ENCODE data around the gene NLK.
"Not testable (repeated sequence)": the region's sequence is repeated elsewhere in the genome, so short reads cannot be mapped to it uniquely, and the experiment has no call there.

NLK gene

DNA sequence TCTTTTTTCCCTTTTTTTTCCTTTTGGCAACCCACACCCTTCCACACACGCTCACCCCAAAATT lies at the start of gene NLK:
Gene NLK, plus strand, starts transcription at position 21 of the 64 bp plus-strand sequence. CDS start 197 bp downstream, outside the sequence.
- no peak for DNase-seq (ENCODE audit: low read depth)

- DNase-seq (ENCODE audit: low read depth): no peak
Measured at GRCh38 chr17:27993161-27993695, 49.2 kb upstream of the NLK start.

GRCh38 chr17:27993723-27994310 lies 48.7 kb upstream of the NLK start:
- no peak for DNase-seq (ENCODE audit: low read depth)

- DNase-seq (ENCODE audit: low read depth): no peak
Measured at GRCh38 chr17:27994586-27994985, 47.9 kb upstream of the NLK start.

- no peak for DNase-seq (ENCODE audit: low read depth)
Measured at GRCh38 chr17:27995554-27995953, 46.9 kb upstream of the NLK start.

DNA sequence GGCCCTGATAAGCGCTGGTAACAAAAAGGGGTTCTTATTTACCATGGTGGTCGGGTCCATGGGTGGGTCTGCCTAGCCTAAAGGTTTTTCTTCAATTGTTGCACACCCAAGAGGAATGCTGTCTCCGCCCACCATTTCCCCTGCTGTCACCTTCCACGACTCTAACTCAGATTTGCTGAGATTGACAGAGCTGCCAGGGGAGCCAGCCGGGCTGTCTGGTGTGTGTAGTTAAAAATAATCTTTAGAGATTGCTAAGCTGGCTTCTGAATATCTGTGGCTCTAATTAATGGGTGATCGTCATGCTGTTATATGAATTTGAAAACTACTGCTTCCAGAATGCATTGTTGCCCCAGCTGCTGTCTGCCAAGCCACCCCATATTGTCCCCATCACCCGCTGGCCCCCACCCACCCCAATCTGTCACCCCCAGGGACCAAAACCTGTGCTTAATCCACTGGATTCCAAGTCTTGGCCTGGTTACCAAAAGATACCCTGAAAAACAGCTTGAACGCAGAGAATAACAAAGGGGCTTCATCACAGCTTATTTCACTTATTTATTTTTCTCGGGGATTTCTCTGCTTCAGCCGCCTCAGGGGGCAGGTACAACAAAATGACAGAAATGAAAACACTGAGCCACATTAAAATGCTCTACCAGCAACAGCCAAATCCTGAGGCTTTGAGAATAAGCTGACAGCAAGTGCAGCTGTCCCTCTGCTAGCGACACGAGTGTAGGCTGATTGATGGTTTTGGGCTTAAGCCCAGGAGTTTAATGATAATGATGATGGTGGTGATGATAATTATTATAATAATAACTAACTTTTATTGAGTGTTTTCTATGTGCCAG lies 46.1 kb upstream of the NLK start:
- no peak for DNase-seq (ENCODE audit: low read depth)

- no peak for DNase-seq (ENCODE audit: low read depth)
Measured at GRCh38 chr17:27997044-27997401, 45.5 kb upstream of the NLK start.

- DNase-seq (ENCODE audit: low read depth): no peak
Measured at GRCh38 chr17:27997522-27997921, 45.0 kb upstream of the NLK start.

DNA sequence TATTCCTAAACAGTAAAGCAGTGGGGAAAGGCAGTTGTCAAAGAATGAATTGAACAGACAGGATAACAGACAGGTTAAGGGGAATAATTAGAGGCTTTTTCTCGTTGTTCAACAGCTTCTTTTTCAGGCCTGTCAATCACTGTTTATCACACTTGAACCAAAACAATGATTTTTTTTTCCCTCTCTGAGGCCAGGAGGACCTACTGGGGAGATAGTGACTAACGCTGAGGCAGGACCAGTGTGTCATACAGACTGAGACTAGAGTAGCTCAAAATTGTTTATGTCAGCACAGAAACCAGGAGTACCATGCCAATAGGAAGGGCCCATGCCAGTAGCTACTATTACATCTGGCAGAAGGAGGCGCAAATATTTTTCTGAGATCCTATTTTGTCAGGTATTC lies 41.3 kb upstream of the NLK start:
- no peak for DNase-seq (ENCODE audit: low read depth)

GRCh38 chr17:28004344-28004743 lies 38.1 kb upstream of the NLK start:
- DNase-seq (ENCODE audit: low read depth): no peak

DNA sequence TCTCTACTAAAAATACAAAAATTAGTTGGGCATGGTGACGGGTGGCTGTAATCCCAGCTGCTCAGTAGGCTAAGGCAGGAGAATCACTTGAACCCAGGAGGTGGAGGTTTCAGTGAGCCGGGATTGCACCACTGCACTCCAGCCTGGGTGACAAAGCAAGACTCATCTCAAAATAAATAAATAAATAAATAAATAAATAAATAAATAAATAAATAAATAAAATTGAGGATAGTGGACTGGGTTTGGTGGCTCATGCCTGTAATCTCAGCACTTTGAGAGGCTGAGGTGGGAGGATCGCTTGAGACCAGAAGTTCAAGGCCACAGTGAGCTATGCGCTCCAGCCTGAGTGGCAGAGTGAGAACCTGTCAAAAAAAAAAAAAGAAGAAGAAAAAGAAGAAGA lies 34.6 kb upstream of the NLK start:
- DNase-seq (ENCODE audit: low read depth): not testable (repeated sequence)

DNA sequence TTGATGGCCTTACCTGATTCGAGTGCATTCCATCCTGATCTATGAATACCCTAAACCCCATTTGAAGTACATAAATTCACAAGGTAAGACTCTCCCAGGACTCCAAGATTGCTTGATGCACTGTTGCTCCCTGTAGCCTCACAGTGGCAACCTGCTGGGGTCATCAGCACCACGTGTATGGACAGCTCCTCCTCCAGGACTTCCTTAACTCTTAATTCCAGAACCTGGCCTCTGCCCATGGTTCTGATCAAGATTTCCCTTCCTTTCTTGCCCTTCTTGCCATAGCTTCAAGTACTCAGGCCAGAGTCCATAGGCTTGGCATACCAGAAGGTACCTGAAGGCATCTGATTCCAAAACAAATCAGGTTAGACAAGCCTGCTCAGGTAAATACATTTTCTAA lies 34.0 kb upstream of the NLK start:
- peak; percentile 9 for DNase-seq (ENCODE audit: low read depth)

DNA sequence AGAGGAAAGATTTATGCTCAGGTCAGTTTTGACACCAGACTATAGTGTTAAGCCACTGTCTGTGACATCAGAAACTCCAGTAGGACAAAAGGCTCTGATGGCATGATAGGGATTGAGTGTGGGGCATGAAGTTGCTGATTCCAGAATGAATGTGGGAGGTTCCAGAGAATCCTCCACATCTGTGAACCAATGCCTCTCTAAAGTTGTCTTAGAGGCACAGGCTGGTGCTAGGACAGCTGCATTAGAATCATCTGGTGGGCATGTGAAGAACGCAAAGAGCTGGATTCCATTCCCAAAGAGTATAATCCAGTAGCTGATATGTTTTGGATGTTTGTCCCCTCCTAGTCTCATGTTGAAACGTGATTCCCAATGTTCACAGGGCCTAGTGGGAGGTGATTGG lies 32.1 kb upstream of the NLK start:
- DNase-seq (ENCODE audit: low read depth): no peak

DNA sequence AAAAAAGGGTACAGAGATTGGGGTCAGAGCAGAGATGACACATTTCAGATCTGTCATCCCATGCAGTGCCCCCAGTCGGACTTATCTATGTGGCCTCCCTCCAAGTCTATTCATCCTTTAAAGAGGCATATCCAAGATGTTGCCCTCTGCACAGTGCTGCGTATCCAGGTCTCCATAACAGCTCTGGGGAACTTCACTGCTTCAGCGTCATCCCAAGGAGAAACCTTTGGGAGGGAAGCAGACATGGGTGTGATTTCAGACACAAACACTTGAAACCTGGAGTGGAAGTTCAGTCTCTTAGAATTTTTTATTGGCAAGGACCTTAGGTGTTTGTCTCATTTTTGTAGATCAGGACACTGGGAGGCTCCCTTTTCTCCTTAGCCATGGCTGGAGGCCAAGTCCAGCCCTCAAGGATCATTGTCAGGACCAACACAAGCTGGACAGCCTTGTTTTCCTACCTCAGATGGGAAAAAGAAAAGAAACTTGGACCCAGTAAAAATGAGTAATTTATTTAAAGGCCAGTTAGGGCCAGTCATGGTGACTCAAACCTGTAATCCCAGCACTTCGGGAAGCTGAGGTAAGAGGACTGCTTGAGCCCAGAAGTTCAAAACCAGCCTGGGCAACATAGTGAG lies 23.9 kb upstream of the NLK start:
- DNase-seq (ENCODE audit: low read depth): no peak

DNA sequence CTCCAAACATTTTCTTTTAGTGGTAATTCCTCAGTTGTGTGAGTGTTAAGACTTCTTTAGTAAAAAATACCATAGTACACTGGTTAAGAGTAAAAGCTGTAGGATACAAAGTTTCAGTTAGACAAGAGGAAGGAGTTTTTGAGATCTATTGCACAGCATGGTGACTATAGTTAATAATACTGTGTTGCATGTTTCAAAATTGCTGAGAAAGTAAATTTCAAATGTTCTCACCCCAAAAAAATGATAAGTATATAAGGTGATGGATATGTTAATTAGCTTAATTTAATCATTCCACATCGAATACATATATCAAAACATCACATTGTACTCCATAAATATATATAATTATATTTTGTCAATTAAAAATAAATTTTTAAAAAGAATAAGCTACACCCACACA lies 22.0 kb upstream of the NLK start:
- no peak for DNase-seq (ENCODE audit: low read depth)

DNA sequence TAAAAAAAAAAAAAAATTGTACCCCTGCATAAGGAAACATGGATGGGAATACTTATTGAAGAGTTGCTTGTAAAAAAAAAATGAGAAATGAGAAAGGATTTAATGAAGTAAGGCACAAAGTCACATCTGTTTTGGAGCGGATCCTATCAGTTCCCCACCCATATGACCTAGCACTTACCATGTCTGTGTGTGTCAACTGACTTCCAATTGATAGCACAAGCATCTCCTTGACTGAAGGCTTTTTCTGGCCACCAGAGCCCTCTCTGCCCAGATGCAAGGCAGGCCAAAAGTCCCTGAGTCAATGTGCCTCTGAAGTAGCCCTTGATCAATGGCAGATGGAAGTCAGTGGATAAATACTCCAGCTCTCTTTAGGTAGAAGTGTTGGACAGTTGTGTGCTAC lies 13.4 kb upstream of the NLK start:
- DNase-seq (ENCODE audit: low read depth): no peak

DNA sequence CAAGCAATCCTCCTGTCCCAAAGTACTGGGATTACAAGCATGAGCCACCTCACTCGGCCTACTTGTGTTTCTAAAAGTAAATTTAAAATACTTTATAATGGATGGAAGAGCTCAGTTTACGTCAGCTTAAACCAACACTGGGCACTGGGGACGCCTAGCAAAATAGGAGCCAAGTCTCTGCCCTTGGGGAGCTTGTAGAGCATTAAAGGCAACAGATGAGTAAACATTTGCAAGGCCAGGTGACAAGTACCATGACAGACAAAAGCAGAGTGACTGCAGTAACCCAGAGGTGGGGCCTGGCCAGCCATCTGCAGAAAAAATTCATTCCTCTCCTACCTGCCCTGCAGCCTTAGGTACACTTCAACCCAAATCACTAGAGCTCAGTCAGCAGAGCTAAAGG lies 12.1 kb upstream of the NLK start:
- DNase-seq (ENCODE audit: low read depth): no peak

DNA sequence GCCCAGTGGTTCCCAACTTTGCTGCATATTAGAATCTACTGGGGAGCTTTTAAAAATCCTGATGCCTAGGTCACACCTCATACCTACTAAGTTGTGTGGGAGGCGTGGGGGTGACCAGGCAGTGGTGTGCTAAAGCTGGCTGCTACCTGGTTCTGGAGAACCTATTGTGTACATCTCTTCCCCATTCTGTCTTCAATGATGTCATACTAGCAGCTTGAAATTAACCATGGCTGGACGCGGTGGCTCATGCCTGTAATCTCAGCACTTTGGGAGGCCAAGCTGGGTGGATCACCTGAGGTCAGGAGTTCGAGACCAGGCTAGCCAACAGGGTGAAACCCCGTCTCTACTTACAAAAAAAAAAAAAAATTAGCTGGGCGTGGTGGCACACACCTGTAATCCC lies 11.3 kb upstream of the NLK start:
- DNase-seq (ENCODE audit: low read depth): no peak

GRCh38 chr17:28033972-28034714 lies 8.3 kb upstream of the NLK start:
- peak; percentile 54 for DNase-seq (ENCODE audit: low read depth)

DNA sequence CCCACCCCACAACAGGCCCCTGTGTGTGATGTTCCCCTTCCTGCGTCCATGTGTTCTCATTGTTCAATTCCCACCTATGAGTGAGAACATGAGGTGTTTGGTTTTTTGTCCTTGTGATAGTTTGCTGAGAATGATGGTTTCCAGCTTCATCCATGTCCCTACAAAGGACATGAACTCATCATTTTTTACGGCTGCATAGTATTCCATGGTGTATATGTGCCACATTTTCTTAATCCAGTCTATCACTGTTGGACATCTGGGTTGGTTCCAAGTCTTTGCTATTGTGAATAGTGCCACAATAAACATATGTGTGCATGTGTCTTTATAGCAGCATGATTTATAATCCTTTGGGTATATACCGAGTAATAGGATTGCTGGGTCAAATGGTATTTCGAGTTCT lies 7.0 kb upstream of the NLK start:
- not testable (repeated sequence) for DNase-seq (ENCODE audit: low read depth)

GRCh38 chr17:28035884-28036283 lies 6.6 kb upstream of the NLK start:
- not testable (repeated sequence) for DNase-seq (ENCODE audit: low read depth)

DNA sequence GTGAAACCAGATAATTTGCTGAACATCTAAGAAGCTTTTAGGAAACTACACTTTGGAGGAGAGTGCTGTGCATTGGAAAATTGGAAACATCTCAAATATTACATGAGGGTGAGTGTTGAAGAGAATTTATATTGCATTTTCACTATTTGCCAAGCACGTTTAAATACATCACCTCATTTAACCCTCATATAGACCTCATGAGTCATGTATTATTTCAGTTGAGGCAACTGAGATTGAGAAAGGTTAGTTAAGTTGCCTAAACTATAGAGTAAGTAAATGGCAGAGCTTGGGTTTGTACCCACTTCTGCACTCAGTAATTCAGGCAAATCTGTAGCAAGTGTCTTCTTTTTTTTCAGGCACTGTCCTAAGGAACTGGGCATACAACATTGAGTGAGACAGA lies 3.7 kb upstream of the NLK start:
- DNase-seq (ENCODE audit: low read depth): no peak

DNA sequence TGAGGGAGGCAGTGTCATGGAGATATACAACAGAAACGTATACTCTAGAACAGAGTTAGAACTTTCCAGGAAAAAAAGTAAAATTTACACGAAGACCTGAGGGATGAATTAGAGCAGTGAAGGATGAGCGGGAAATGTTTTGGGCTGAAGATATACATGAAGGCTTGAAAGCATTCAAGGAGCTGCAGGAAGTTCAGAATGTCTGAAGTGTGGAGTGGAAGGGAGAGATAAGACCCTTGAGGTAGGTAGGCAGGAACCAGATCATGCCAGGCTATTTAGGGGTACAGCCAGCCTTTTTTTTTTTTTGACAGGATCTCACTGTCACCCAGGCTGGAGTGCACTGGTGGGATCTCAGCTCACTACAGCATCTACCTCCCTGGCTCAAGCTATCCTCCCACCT lies 3.2 kb upstream of the NLK start:
- no peak for DNase-seq (ENCODE audit: low read depth)

All from HS-27A (cell line).